Measurements from ENCODE around the gene EXT2. TPM values are rescaled to one million over a fixed set of nuclear protein-coding genes. Genes with fewer than 3 reads are reported as not detected.

The EXT2 gene
- total RNA-seq, 1 donor from 2014 or later = 106 TPM

- Mint-ChIP-seq H3K9me3 (ENCODE audit: low read depth) (no peaks in the 10 kb centered on the region), H3K36me3 (ENCODE audit: low read depth) (peaks cover 2% of the 10 kb centered on the region), H3K27me3 (ENCODE audit: low read depth) (no peaks in the 10 kb centered on the region), H3K4me1 (ENCODE audit: low read depth) (peaks cover 40% of the 10 kb centered on the region), H3K27ac (ENCODE audit: unreplicated experiment) (no peak overlapping the region), H3K4me3 (ENCODE audit: unreplicated experiment) (no peak overlapping the region)
- no peak for DNase-seq (ENCODE audit: low spot score)
- TF ChIP-seq, protein P1, sequence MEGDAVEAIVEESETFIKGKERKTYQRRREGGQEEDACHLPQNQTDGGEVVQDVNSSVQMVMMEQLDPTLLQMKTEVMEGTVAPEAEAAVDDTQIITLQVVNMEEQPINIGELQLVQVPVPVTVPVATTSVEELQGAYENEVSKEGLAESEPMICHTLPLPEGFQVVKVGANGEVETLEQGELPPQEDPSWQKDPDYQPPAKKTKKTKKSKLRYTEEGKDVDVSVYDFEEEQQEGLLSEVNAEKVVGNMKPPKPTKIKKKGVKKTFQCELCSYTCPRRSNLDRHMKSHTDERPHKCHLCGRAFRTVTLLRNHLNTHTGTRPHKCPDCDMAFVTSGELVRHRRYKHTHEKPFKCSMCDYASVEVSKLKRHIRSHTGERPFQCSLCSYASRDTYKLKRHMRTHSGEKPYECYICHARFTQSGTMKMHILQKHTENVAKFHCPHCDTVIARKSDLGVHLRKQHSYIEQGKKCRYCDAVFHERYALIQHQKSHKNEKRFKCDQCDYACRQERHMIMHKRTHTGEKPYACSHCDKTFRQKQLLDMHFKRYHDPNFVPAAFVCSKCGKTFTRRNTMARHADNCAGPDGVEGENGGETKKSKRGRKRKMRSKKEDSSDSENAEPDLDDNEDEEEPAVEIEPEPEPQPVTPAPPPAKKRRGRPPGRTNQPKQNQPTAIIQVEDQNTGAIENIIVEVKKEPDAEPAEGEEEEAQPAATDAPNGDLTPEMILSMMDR (IDR thresholded peaks at IDR 0.05) = no peak
Observed at GRCh38 chr11:44140805-44141204, 45.3 kb downstream of the EXT2 start.

- Mint-ChIP-seq H3K36me3 (ENCODE audit: low read depth) (peaks cover 5% of the 10 kb centered on the region), H3K4me1 (ENCODE audit: low read depth) (peaks cover 23% of the 10 kb centered on the region), H3K4me3 (ENCODE audit: unreplicated experiment) (no peak overlapping the region), H3K27me3 (ENCODE audit: low read depth) (no peaks in the 10 kb centered on the region), H3K27ac (ENCODE audit: unreplicated experiment) (no peak overlapping the region), H3K9me3 (ENCODE audit: low read depth) (no peaks in the 10 kb centered on the region)
- TF ChIP-seq, protein P1 (IDR thresholded peaks at IDR 0.05) = no peak
- no peak for DNase-seq (ENCODE audit: low spot score)
Observed at GRCh38 chr11:44143987-44144909, 48.8 kb downstream of the EXT2 start.

GRCh38 chr11:44145011-44145775 lies 49.7 kb downstream of the EXT2 start:
- Mint-ChIP-seq H3K27ac (ENCODE audit: unreplicated experiment) (no peak overlapping the region), H3K27me3 (ENCODE audit: low read depth) (no peaks in the 10 kb centered on the region), H3K36me3 (ENCODE audit: low read depth) (peaks cover 5% of the 10 kb centered on the region), H3K4me3 (ENCODE audit: unreplicated experiment) (no peak overlapping the region), H3K9me3 (ENCODE audit: low read depth) (no peaks in the 10 kb centered on the region), H3K4me1 (ENCODE audit: low read depth) (peaks cover 29% of the 10 kb centered on the region)
- TF ChIP-seq, protein P1 (IDR thresholded peaks at IDR 0.05) = no peak
- DNase-seq (ENCODE audit: low spot score) = no peak

GRCh38 chr11:44146931-44147330 lies 51.5 kb downstream of the EXT2 start:
- Mint-ChIP-seq H3K4me3 (ENCODE audit: unreplicated experiment) (no peak overlapping the region), H3K36me3 (ENCODE audit: low read depth) (peaks cover 15% of the 10 kb centered on the region), H3K27ac (ENCODE audit: unreplicated experiment) (no peak overlapping the region), H3K27me3 (ENCODE audit: low read depth) (no peaks in the 10 kb centered on the region), H3K4me1 (ENCODE audit: low read depth) (peaks cover 31% of the 10 kb centered on the region), H3K9me3 (ENCODE audit: low read depth) (no peaks in the 10 kb centered on the region)
- TF ChIP-seq, protein P1 (IDR thresholded peaks at IDR 0.05) = no peak
- no peak for DNase-seq (ENCODE audit: low spot score)

DNA sequence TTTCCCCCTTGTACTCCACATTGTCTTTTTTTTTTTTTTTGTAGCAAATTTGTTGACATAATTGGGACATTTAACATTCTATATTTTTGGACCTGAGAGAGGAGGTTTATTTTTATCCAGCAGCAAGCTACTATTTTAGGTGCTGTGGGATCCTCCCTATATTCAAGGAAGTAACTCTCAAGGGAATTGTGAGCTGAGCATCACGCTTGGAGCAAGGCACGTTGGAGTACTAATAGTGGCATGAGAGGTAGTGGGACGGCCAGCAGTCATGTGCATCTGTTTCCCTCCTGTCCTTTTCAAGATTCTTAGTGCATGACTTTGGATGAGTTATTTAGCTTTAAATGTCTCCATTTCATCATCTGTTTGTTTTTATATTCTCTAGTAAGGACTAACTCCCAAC lies 52.3 kb downstream of the EXT2 start:
- peaks cover 18% of the 10 kb centered on the region for H3K36me3 Mint-ChIP-seq (ENCODE audit: low read depth)
- TF ChIP-seq, protein P1 (IDR thresholded peaks at IDR 0.05) = no peak
- H3K9me3 Mint-ChIP-seq (ENCODE audit: low read depth) = no peaks in the 10 kb centered on the region
- H3K4me3 Mint-ChIP-seq (ENCODE audit: unreplicated experiment) = no peak overlapping the region
- H3K27me3 Mint-ChIP-seq (ENCODE audit: low read depth) = no peaks in the 10 kb centered on the region
- peaks cover 31% of the 10 kb centered on the region for H3K4me1 Mint-ChIP-seq (ENCODE audit: low read depth)
- no peak overlapping the region for H3K27ac Mint-ChIP-seq (ENCODE audit: unreplicated experiment)
- DNase-seq (ENCODE audit: low spot score) = no peak
